ENCODE results near the gene PTPRD.

PTPRD gene

GRCh38 chr9:8508671-8509290, 2104.0 kb downstream of the PTPRD start:
- no peak for DNase-seq (ENCODE audit: low spot score)

- DNase-seq (ENCODE audit: low spot score) = no peak
These were observed 2118.2 kb downstream of the PTPRD start for GRCh38 chr9:8494571-8494970.

- DNase-seq (ENCODE audit: low spot score) = no peak
These were observed 2120.1 kb downstream of the PTPRD start for GRCh38 chr9:8492679-8493078.

GRCh38 chr9:8492024-8492423, 2120.8 kb downstream of the PTPRD start:
- DNase-seq (ENCODE audit: low spot score) = no peak

GRCh38 chr9:8491563-8491962, 2121.2 kb downstream of the PTPRD start:
- no peak for DNase-seq (ENCODE audit: low spot score)

GRCh38 chr9:8489835-8490234, 2123.0 kb downstream of the PTPRD start:
- DNase-seq (ENCODE audit: low spot score) = no peak

GRCh38 chr9:8486095-8486494, 2126.7 kb downstream of the PTPRD start:
- DNase-seq (ENCODE audit: low spot score) = no peak

GRCh38 chr9:8484597-8485191, 2128.1 kb downstream of the PTPRD start:
- DNase-seq (ENCODE audit: low spot score) = no peak

- no peak for DNase-seq (ENCODE audit: low spot score)
These were observed 2135.4 kb downstream of the PTPRD start for GRCh38 chr9:8477450-8477849.

GRCh38 chr9:8474937-8475336, 2137.9 kb downstream of the PTPRD start:
- DNase-seq (ENCODE audit: low spot score) = no peak

- DNase-seq (ENCODE audit: low spot score) = no peak
These were observed 2139.4 kb downstream of the PTPRD start for GRCh38 chr9:8473244-8474020.

- DNase-seq (ENCODE audit: low spot score) = no peak
These were observed 2144.7 kb downstream of the PTPRD start for GRCh38 chr9:8468045-8468637.

GRCh38 chr9:8457816-8458215, 2155.0 kb downstream of the PTPRD start:
- no peak for DNase-seq (ENCODE audit: low spot score)

GRCh38 chr9:8457055-8457454, 2155.7 kb downstream of the PTPRD start:
- DNase-seq (ENCODE audit: low spot score) = no peak

GRCh38 chr9:8456344-8456743, 2156.5 kb downstream of the PTPRD start:
- DNase-seq (ENCODE audit: low spot score) = no peak

GRCh38 chr9:8450810-8451545, 2161.8 kb downstream of the PTPRD start:
- DNase-seq (ENCODE audit: low spot score) = no peak

GRCh38 chr9:8448226-8448625, 2164.6 kb downstream of the PTPRD start:
- no peak for DNase-seq (ENCODE audit: low spot score)

GRCh38 chr9:8447601-8448000, 2165.2 kb downstream of the PTPRD start:
- DNase-seq (ENCODE audit: low spot score) = no peak

GRCh38 chr9:8437876-8438275, 2174.9 kb downstream of the PTPRD start:
- DNase-seq (ENCODE audit: low spot score) = no peak

- DNase-seq (ENCODE audit: low spot score) = no peak
These were observed 2175.5 kb downstream of the PTPRD start for GRCh38 chr9:8437259-8437658.

GRCh38 chr9:8436786-8437185, 2176.0 kb downstream of the PTPRD start:
- DNase-seq (ENCODE audit: low spot score) = no peak

- no peak for DNase-seq (ENCODE audit: low spot score)
These were observed 2178.2 kb downstream of the PTPRD start for GRCh38 chr9:8434621-8435020.

All from GM03348 (cell line).